Activated CD4-positive, alpha-beta T cell treated with anti-CD3 and anti-CD28 coated beads for 36 hours (primary cell): ENCODE measurements around the gene PTPRG. TPM values are rescaled to one million over a fixed set of nuclear protein-coding genes. Genes with fewer than 3 reads are reported as not detected.
"Not testable (repeated sequence)": the region's sequence is repeated elsewhere in the genome, so short reads cannot be mapped to it uniquely, and the experiment has no call there.

Source experiments
- ATAC-seq: fragments of 200-7000 bp; cut with Tn5 transposase; one replicate; pipeline ENCODE4 v1.10.0; 2021; ENCODE audit warnings: mild to moderate bottlenecking, moderate library complexity
- CTCF ChIA-PET: fragments of 350-600 bp; sonication (Branson Sonifier 250); formaldehyde crosslinking; loops from one replicate; lab custom pipeline; 2021; ENCODE audit warnings: antibody characterized with exemption; lab: Charles Lee
- POLR2A ChIA-PET: fragments of 350-600 bp; sonication (Branson Sonifier 250); formaldehyde crosslinking; loops from one replicate; lab custom pipeline; 2021; ENCODE audit warnings: antibody characterized with exemption, inconsistent platforms; lab: Charles Lee
- DNase-seq: peaks from one replicate; pipeline ENCODE4 v3.0.0-alpha.2; 2020
- H3K27ac Mint-ChIP-seq: one replicate; pipeline ENCODE4 v1.8.0; 2021; ENCODE audit warnings: mixed read lengths
- H3K27me3 Mint-ChIP-seq: one replicate; pipeline ENCODE4 v1.8.0; 2021; ENCODE audit warnings: mixed read lengths
- H3K36me3 Mint-ChIP-seq: one replicate; pipeline ENCODE4 v1.8.0; 2021; ENCODE audit warnings: low read depth, mixed read lengths
- H3K4me1 Mint-ChIP-seq: one replicate; pipeline ENCODE4 v1.8.0; 2021; ENCODE audit warnings: mixed read lengths
- H3K4me3 Mint-ChIP-seq: one replicate; pipeline ENCODE4 v1.8.0; 2021; ENCODE audit warnings: mild to moderate bottlenecking, moderate library complexity, mixed read lengths
- H3K9me3 Mint-ChIP-seq: one replicate; pipeline ENCODE4 v1.8.0; 2021; ENCODE audit warnings: low read depth, mixed read lengths
- intact Hi-C, 2 experiments: fragments of 100-400 bp; cut with DNase I in 1 of 2; cut with micrococcal nuclease in 1 of 2; formaldehyde crosslinking; loops; one replicate each; pipeline versions ENCODE4 v1.14.2 to v1.15.1; 2022 to 2024; cut with DNase I, micrococcal nuclease
- total RNA-seq, 2 experiments: library from RNA; stranded (reverse); gene quantifications; one replicate each; pipeline ENCODE4 v1.2.3, GENCODE V29; 2021

PTPRG gene
- total RNA-seq, 2 experiments from 2014 or later = 0.32 to 0.33 TPM

GRCh38 chr3:61535826-61536225 is 25.5 kb upstream of the PTPRG start:
- no peak for DNase-seq
- Mint-ChIP-seq H3K27ac (no peak overlapping the region), H3K4me3 (no peak overlapping the region), H3K4me1 (no peaks in the 10 kb centered on the region), H3K27me3 (peaks cover 5% of the 10 kb centered on the region), H3K9me3 (no peaks in the 10 kb centered on the region), H3K36me3 (no peaks in the 10 kb centered on the region)
- ATAC-seq = no peak
- CTCF ChIA-PET = interaction anchor here (0.7 kb wide), 1 partner anchor 722 kb away, joined by 3 read pairs; no protein-coding TSS in a partner anchor
- POLR2A ChIA-PET = no interaction called here
- intact Hi-C loops = no loop called here

GRCh38 chr3:61537366-61537765 is 24.0 kb upstream of the PTPRG start:
- Mint-ChIP-seq H3K4me3 (no peak overlapping the region), H3K9me3 (no peaks in the 10 kb centered on the region), H3K27me3 (peaks cover 6% of the 10 kb centered on the region), H3K36me3 (no peaks in the 10 kb centered on the region), H3K4me1 (no peaks in the 10 kb centered on the region), H3K27ac (no peak overlapping the region)
- CTCF ChIA-PET = no interaction called here
- no peak for DNase-seq
- POLR2A ChIA-PET = no interaction called here
- intact Hi-C loops = no loop called here
- ATAC-seq = no peak

GRCh38 chr3:61538486-61538885 is 22.9 kb upstream of the PTPRG start:
- intact Hi-C loops = no loop called here
- Mint-ChIP-seq H3K9me3 (no peaks in the 10 kb centered on the region), H3K27me3 (peaks cover 6% of the 10 kb centered on the region), H3K27ac (no peak overlapping the region), H3K4me3 (no peak overlapping the region), H3K4me1 (no peaks in the 10 kb centered on the region), H3K36me3 (no peaks in the 10 kb centered on the region)
- ChIA-PET POLR2A (no interaction called here), CTCF (no interaction called here)
- DNase-seq (no peak), ATAC-seq (no peak)

- H3K4me1 Mint-ChIP-seq = no peaks in the 10 kb centered on the region
- no peaks in the 10 kb centered on the region for H3K36me3 Mint-ChIP-seq
- ChIA-PET POLR2A (no interaction called here), CTCF (no interaction called here)
- DNase-seq (no peak), ATAC-seq (no peak)
- H3K27ac Mint-ChIP-seq = no peak overlapping the region
- no peak overlapping the region for H3K4me3 Mint-ChIP-seq
- H3K27me3 Mint-ChIP-seq = peaks cover 6% of the 10 kb centered on the region
- intact Hi-C loops = no loop called here
- H3K9me3 Mint-ChIP-seq = no peaks in the 10 kb centered on the region
These were observed 19.7 kb upstream of the PTPRG start for GRCh38 chr3:61541694-61542093.

- ATAC-seq (no peak), DNase-seq (no peak)
- H3K36me3 Mint-ChIP-seq = no peaks in the 10 kb centered on the region
- no peak overlapping the region for H3K27ac Mint-ChIP-seq
- H3K27me3 Mint-ChIP-seq = peaks cover 2% of the 10 kb centered on the region
- no peaks in the 10 kb centered on the region for H3K4me1 Mint-ChIP-seq
- intact Hi-C loops = no loop called here
- H3K4me3 Mint-ChIP-seq = no peak overlapping the region
- CTCF ChIA-PET = interaction anchor here (0.7 kb wide), 1 partner anchor 772 kb away, joined by 3 read pairs; no protein-coding TSS in a partner anchor
- H3K9me3 Mint-ChIP-seq = no peaks in the 10 kb centered on the region
- POLR2A ChIA-PET = no interaction called here
These were observed 15.7 kb upstream of the PTPRG start for GRCh38 chr3:61545716-61546115.

- DNase-seq (no peak), ATAC-seq (no peak)
- Mint-ChIP-seq H3K4me3 (no peak overlapping the region), H3K4me1 (no peaks in the 10 kb centered on the region), H3K9me3 (no peaks in the 10 kb centered on the region), H3K27ac (no peak overlapping the region), H3K27me3 (no peaks in the 10 kb centered on the region), H3K36me3 (no peaks in the 10 kb centered on the region)
- POLR2A ChIA-PET = no interaction called here
- intact Hi-C loops = no loop called here
- CTCF ChIA-PET = no interaction called here
These were observed 13.7 kb upstream of the PTPRG start for GRCh38 chr3:61547625-61548024.

GRCh38 chr3:61552704-61553103 is 8.7 kb upstream of the PTPRG start:
- ATAC-seq, H3K9me3 Mint-ChIP-seq, H3K4me1 Mint-ChIP-seq, H3K4me3 Mint-ChIP-seq, H3K36me3 Mint-ChIP-seq, H3K27me3 Mint-ChIP-seq, DNase-seq, H3K27ac Mint-ChIP-seq, intact Hi-C loops, POLR2A ChIA-PET: not testable (repeated sequence)
- CTCF ChIA-PET = interaction anchor here (0.6 to 0.7 kb wide), 2 partner anchors 13 to 146 kb away, joined by 3 read pairs; no protein-coding TSS in a partner anchor

GRCh38 chr3:61559136-61559731 is 2.1 kb upstream of the PTPRG start:
- Mint-ChIP-seq H3K36me3 (no peaks in the 10 kb centered on the region), H3K27ac (no peak overlapping the region), H3K9me3 (no peaks in the 10 kb centered on the region), H3K4me1 (peaks cover 13% of the 10 kb centered on the region), H3K27me3 (peaks cover 48% of the 10 kb centered on the region), H3K4me3 (no peak overlapping the region)
- CTCF ChIA-PET = interaction anchor here (0.7 kb wide), 1 partner anchor 14 kb away, joined by 3 read pairs; no protein-coding TSS in a partner anchor
- ATAC-seq = no peak
- intact Hi-C loops = no loop called here
- POLR2A ChIA-PET = no interaction called here
- DNase-seq = no peak

- DNase-seq (peak; percentile 76), ATAC-seq (peak; percentile 56)
- intact Hi-C loops = loop anchor here (2.0 to 10.0 kb wide), 6 partner anchors 40 to 814 kb away; partner anchors contain the start of genes FEZF2 (in 1 of the 2) and FHIT (in 1 of the 2)
- ChIA-PET POLR2A (no interaction called here), CTCF (interaction anchor here (0.7 kb wide), 1 partner anchor 39 kb away, joined by 3 read pairs; no protein-coding TSS in a partner anchor)
- Mint-ChIP-seq H3K27ac (no peak overlapping the region), H3K36me3 (no peaks in the 10 kb centered on the region), H3K27me3 (peaks cover 58% of the 10 kb centered on the region), H3K4me3 (peak overlapping the region; percentile 76), H3K4me1 (peaks cover 13% of the 10 kb centered on the region), H3K9me3 (no peaks in the 10 kb centered on the region)
These were observed 626 bp upstream of the PTPRG start for GRCh38 chr3:61560517-61561373.

GRCh38 chr3:61562042-61562720 is 810 bp downstream of the PTPRG start:
- H3K4me3 Mint-ChIP-seq = peak overlapping the region; percentile 76
- H3K27ac Mint-ChIP-seq = no peak overlapping the region
- H3K27me3 Mint-ChIP-seq = peaks cover 60% of the 10 kb centered on the region
- no peaks in the 10 kb centered on the region for H3K36me3 Mint-ChIP-seq
- DNase-seq (peak; percentile 5), ATAC-seq (no peak)
- no peaks in the 10 kb centered on the region for H3K9me3 Mint-ChIP-seq
- CTCF ChIA-PET = no interaction called here
- POLR2A ChIA-PET = no interaction called here
- H3K4me1 Mint-ChIP-seq = peaks cover 13% of the 10 kb centered on the region
- intact Hi-C loops = loop anchor here (5.0 to 10.0 kb wide), 4 partner anchors 373 to 813 kb away; partner anchors contain the start of gene FEZF2 (in 1 of the 2)

GRCh38 chr3:61562721-61563312 is 1.4 kb downstream of the PTPRG start:
- Mint-ChIP-seq H3K4me3 (peak overlapping the region; percentile 49), H3K36me3 (no peaks in the 10 kb centered on the region)
- POLR2A ChIA-PET = no interaction called here

More at GRCh38 chr3:61562721-61563312, 1.4 kb downstream of the PTPRG start:
- H3K27me3 Mint-ChIP-seq = peaks cover 57% of the 10 kb centered on the region
- no peak for ATAC-seq
- no peaks in the 10 kb centered on the region for H3K9me3 Mint-ChIP-seq
- peaks cover 13% of the 10 kb centered on the region for H3K4me1 Mint-ChIP-seq
- peak; percentile 8 for DNase-seq
- CTCF ChIA-PET = interaction anchor here (0.7 kb wide), 1 partner anchor 16 kb away, joined by 3 read pairs; no protein-coding TSS in a partner anchor
- intact Hi-C loops = loop anchor here (5.0 to 10.0 kb wide), 4 partner anchors 372 to 812 kb away; partner anchors contain the start of gene FEZF2 (in 1 of the 2)
- H3K27ac Mint-ChIP-seq = no peak overlapping the region
